ENCODE results near the gene CADM3.
A peak's percentile ranks its signal among the peaks of the same experiment; 100 is the strongest.

The CADM3 gene

DNA sequence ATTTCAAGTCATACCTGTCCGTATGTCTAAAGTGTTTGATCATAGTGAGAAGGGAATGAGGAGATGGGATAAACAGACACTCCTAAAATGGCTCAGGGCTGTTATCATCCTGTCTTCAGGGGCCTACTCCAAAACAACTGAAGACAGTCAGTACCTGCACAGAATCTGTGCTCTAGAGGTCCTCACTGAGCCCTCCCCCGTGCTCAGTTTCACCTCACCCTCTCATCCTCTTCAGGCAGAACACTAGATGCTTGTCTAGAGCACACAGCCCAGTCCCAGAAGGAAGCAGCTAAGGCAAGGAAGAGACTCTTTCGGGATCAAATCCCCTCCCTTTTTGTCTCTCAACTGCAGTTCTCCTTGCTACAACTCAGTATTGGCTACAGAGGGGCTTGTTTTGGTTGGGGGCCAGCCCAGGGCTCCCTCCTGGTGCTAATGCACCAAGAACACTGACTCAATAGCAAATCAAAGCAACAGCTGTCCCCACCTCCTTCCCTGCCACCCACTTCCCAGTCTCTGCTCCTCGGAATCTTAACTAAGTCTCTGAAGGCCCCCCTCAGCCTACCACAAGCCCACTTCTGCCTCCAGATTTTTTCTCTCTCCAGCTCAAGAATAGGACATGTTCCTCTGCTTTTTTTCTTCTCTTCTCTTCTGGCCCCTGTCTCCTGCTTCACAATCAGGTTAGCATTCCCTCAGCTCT lies 10.1 kb downstream of the CADM3 start:
- DNase-seq (ENCODE audit: low read depth in 2 of 2): no peak
- no peak overlapping the region for H3K4me3 ChIP-seq (replicated peaks in 1 of 2; ENCODE audit: low read depth in 2 of 2, low read length in 2 of 2)
- TF ChIP-seq CTCF (IDR thresholded peaks at IDR 0.05; ENCODE audit: low read depth, low read length): no peak

GRCh38 chr1:159184201-159184600 lies 12.8 kb downstream of the CADM3 start:
- H3K4me3 ChIP-seq (replicated peaks in 1 of 2; ENCODE audit: low read depth in 2 of 2, low read length in 2 of 2): no peak overlapping the region
- no peak for DNase-seq (ENCODE audit: low read depth in 2 of 2)
- TF ChIP-seq CTCF (IDR thresholded peaks at IDR 0.05; ENCODE audit: low read depth, low read length): no peak

DNA sequence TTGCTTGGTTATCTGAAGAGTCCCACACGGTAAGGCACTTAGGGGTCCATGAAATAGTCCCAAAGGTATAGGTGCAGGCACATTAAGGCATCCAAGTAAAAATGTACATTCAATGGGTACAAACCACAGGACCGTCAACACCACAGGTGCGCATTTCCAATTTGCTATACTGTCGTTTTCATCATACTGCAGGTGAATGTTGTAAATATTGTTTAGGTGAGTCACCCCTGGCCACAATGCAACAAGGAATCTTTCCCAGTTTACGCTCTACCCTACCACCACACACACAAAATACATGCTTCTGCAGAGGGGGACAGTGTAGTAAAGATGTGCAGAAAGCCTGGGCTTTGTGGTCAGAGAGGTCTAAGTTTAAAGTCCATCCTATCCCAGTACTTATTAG lies 13.7 kb downstream of the CADM3 start:
- no peak for DNase-seq (ENCODE audit: low read depth in 2 of 2)
- no peak for TF ChIP-seq CTCF (IDR thresholded peaks at IDR 0.05; ENCODE audit: low read depth, low read length)
- no peak overlapping the region for H3K4me3 ChIP-seq (replicated peaks in 1 of 2; ENCODE audit: low read depth in 2 of 2, low read length in 2 of 2)

GRCh38 chr1:159187033-159187432 lies 15.6 kb downstream of the CADM3 start:
- DNase-seq (ENCODE audit: low read depth in 2 of 2): no peak
- H3K4me3 ChIP-seq (replicated peaks in 1 of 2; ENCODE audit: low read depth in 2 of 2, low read length in 2 of 2): no peak overlapping the region
- no peak for TF ChIP-seq CTCF (IDR thresholded peaks at IDR 0.05; ENCODE audit: low read depth, low read length)

DNA sequence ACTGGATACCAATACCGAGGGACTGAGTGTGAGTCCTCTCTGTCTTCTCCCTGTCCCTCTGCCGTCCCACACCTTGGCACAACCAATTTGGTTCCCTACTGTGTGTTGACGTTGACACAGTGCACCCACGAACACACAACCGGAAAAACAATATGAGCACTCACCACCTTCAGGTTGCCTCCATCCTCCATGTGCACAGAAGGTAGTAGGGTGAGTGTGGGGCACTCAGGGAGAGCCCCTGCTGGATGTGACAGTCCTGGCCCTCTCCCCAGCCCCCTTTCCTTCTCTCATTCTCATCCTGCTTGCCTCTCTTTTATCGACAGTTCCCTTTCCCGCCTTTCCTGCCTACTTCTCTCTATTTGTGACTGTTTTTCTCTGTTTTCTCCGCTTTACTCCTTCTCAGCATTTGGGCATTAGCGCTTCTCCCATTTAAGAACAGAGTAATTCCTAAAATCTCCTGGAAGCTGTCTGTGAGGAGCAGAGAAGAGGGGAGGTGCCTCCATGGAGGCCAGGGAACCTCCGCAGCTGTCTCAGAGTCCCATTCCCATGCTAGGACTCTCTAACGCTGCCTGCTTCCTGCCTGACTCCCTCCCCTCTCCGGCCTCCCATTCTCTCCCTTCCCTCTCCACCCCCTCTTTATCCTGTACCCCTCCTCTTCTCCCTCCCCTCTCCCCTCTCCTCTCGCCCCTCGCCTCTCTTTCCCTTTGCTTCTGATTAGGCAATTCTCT lies 16.4 kb downstream of the CADM3 start:
- peak overlapping the region in 1 of 2 donors; percentile 9 for H3K4me3 ChIP-seq (replicated peaks in 1 of 2; ENCODE audit: low read depth in 2 of 2, low read length in 2 of 2)

GRCh38 chr1:159188375-159188788 lies 17.0 kb downstream of the CADM3 start:
- peak; percentile 41 to 51 for DNase-seq (ENCODE audit: low read depth in 2 of 2)
- no peak for TF ChIP-seq CTCF (IDR thresholded peaks at IDR 0.05; ENCODE audit: low read depth, low read length)
- H3K4me3 ChIP-seq (replicated peaks in 1 of 2; ENCODE audit: low read depth in 2 of 2, low read length in 2 of 2): peak overlapping the region in 1 of 2 donors; percentile 9

More for the DNA sequence above, 16.4 kb downstream of the CADM3 start:
- no peak for TF ChIP-seq CTCF (IDR thresholded peaks at IDR 0.05; ENCODE audit: low read depth, low read length)
- no peak for DNase-seq (ENCODE audit: low read depth in 2 of 2)

Measured in cardiac fibroblast (primary cell).